ENCODE measurements around the gene RNU7-1.
"Not testable (repeated sequence)": the region's sequence is repeated elsewhere in the genome, so short reads cannot be mapped to it uniquely, and the experiment has no call there.

The RNU7-1 gene

GRCh38 chr12:6943722-6944380 lies at the start of gene RNU7-1, which contains the start of gene C12orf57:
Gene RNU7-1 (plus strand): TSS chr12:6943816.
Gene C12orf57 (plus strand): TSS chr12:6944022. CDS start chr12:6944122, 100 bp downstream.
- peak; percentile 57 for DNase-seq (ENCODE audit: low read depth)

GRCh38 chr12:6894321-6894720 lies 49.3 kb upstream of the RNU7-1 start:
- DNase-seq (ENCODE audit: low read depth) = no peak

- DNase-seq (ENCODE audit: low read depth) = no peak
Observed at GRCh38 chr12:6896846-6897435, 46.7 kb upstream of the RNU7-1 start.

- DNase-seq (ENCODE audit: low read depth) = no peak
Observed at GRCh38 chr12:6899427-6899826, 44.2 kb upstream of the RNU7-1 start.

- no peak for DNase-seq (ENCODE audit: low read depth)
Observed at GRCh38 chr12:6899837-6900519, 43.6 kb upstream of the RNU7-1 start.

- DNase-seq (ENCODE audit: low read depth) = no peak
Observed at GRCh38 chr12:6902448-6902847, 41.2 kb upstream of the RNU7-1 start.

- DNase-seq (ENCODE audit: low read depth) = no peak
Observed at GRCh38 chr12:6903722-6904121, 39.9 kb upstream of the RNU7-1 start.

- peak; percentile 93 for DNase-seq (ENCODE audit: low read depth)
Observed at GRCh38 chr12:6904280-6905276, 39.0 kb upstream of the RNU7-1 start, which contains the start of gene LRRC23. Gene LRRC23 (plus strand): TSS chr12:6904822. CDS start chr12:6905634, 812 bp downstream.

GRCh38 chr12:6905414-6906040 lies 38.1 kb upstream of the RNU7-1 start:
- DNase-seq (ENCODE audit: low read depth) = no peak

- DNase-seq (ENCODE audit: low read depth) = not testable (repeated sequence)
Observed at GRCh38 chr12:6908141-6908540, 35.5 kb upstream of the RNU7-1 start.

- no peak for DNase-seq (ENCODE audit: low read depth)
Observed at GRCh38 chr12:6909421-6910145, 34.0 kb upstream of the RNU7-1 start.

- no peak for DNase-seq (ENCODE audit: low read depth)
Observed at GRCh38 chr12:6912164-6912935, 31.3 kb upstream of the RNU7-1 start.

- peak; percentile 81 for DNase-seq (ENCODE audit: low read depth)
Observed at GRCh38 chr12:6914246-6914946, 29.2 kb upstream of the RNU7-1 start, which contains the start of gene ENO2. Gene ENO2 (plus strand): TSS chr12:6914580. CDS start chr12:6915833, 1,253 bp downstream.

- no peak for DNase-seq (ENCODE audit: low read depth)
Observed at GRCh38 chr12:6914947-6915788, 28.4 kb upstream of the RNU7-1 start.

GRCh38 chr12:6915789-6916285 lies 27.8 kb upstream of the RNU7-1 start:
- no peak for DNase-seq (ENCODE audit: low read depth)

- no peak for DNase-seq (ENCODE audit: low read depth)
Observed at GRCh38 chr12:6916426-6917200, 27.0 kb upstream of the RNU7-1 start.

Measured in activated T-helper 1 cell treated with Interleukin-2 at 50 U/mL for 16 hours (primary cell).